GM12878 (cell line): ENCODE results near the gene EPX. TPM values are rescaled to one million over a fixed set of nuclear protein-coding genes. Genes with fewer than 3 reads are reported as not detected.

Experiments
- ATAC-seq: fragments of 200-7000 bp; cut with Tn5 transposase; 3 replicates; pipeline ENCODE4 v1.9.1; 2020; ENCODE audit warnings: mild to moderate bottlenecking, moderate library complexity
- BruUV-seq: library from RNA; stranded (reverse); fragments of 400-500 nt; replicated peaks from 2 replicates; lab custom pipeline; 2021; lab: Mats Ljungman, UMichigan
- CTCF ChIA-PET: fragments of 300-600 bp; sonication (Branson Sonifier 250); formaldehyde crosslinking; extraction: SDS; loops from one replicate; lab custom pipeline; 2021; ENCODE audit warnings: inconsistent platforms; lab: Yijun Ruan, JAX
- POLR2A ChIA-PET: fragments of 350-600 bp; formaldehyde crosslinking; extraction: SDS; loops from one replicate; lab custom pipeline; 2021; ENCODE audit warnings: inconsistent platforms; lab: Charles Lee
- RAD21 ChIA-PET: fragments of 300-600 bp; sonication (Branson Sonifier 250); formaldehyde crosslinking; loops from one replicate; lab custom pipeline; 2023; ENCODE audit warnings: antibody characterized with exemption; ENCODE audit not compliant: unreplicated experiment; lab: Charles Lee
- SMC1A ChIA-PET: fragments of 300-600 bp; sonication (Branson Sonifier 250); formaldehyde crosslinking; loops from one replicate; lab custom pipeline; 2023; ENCODE audit not compliant: unreplicated experiment, uncharacterized antibody; lab: Charles Lee
- DNase-seq: peaks from one replicate; pipeline ENCODE4 v3.0.0-alpha.2; 2011; ENCODE audit warnings: low read depth, low spot score
- FAIRE-seq: peaks from 3 replicates; lab custom pipeline; 2011; peaks lifted over from hg19 to GRCh38; lab: Jason Lieb, UNC
- H2AFZ ChIP-seq: 2 replicates; pipeline ENCODE4 v1.6.0; 2011; ENCODE audit warnings: low read depth, low read length, control low read depth; ENCODE audit not compliant: control insufficient read depth
- H3K27ac ChIP-seq: 2 replicates; pipeline ENCODE4 v1.5.1; 2011; ENCODE audit warnings: control low read depth; ENCODE audit not compliant: control insufficient read depth, insufficient read depth
- H3K27me3 ChIP-seq, 2 experiments: replicated peaks in 1 of 2; 2 replicates each; pipeline versions ENCODE4 v1.6.0 to v1.6.1; 2011; ENCODE audit warnings: low read length in 1 of 2; ENCODE audit not compliant: control insufficient read depth in 2 of 2, insufficient read depth in 2 of 2
- H3K36me3 ChIP-seq, 2 experiments: 2 replicates each; pipeline ENCODE4 v1.5.1; 2011; ENCODE audit warnings: low read length in 1 of 2; ENCODE audit not compliant: control insufficient read depth in 2 of 2, insufficient read depth in 2 of 2
- H3K4me1 ChIP-seq: 2 replicates; pipeline ENCODE4 v1.6.1; 2011; ENCODE audit warnings: mild to moderate bottlenecking, low read length, moderate library complexity, mixed read lengths; ENCODE audit not compliant: control insufficient read depth, insufficient read depth
- H3K4me2 ChIP-seq: 2 replicates; pipeline ENCODE4 v1.6.0; 2011; ENCODE audit warnings: control low read depth; ENCODE audit not compliant: control insufficient read depth, insufficient read depth
- H3K4me3 ChIP-seq: fragments of 200-600 bp; sonication (generic); 2 replicates; pipeline ENCODE4 v1.5.1; 2016
- H3K79me2 ChIP-seq: 2 replicates; pipeline ENCODE4 v1.6.0; 2011; ENCODE audit warnings: low read length; ENCODE audit not compliant: control insufficient read depth, insufficient read depth
- H3K9ac ChIP-seq: 2 replicates; pipeline ENCODE4 v1.8.0; 2011; ENCODE audit warnings: low read length, control low read depth, mixed read lengths; ENCODE audit not compliant: control insufficient read depth, insufficient read depth
- H3K9me3 ChIP-seq: replicated peaks from 3 replicates; pipeline ENCODE4 v1.5.1; 2011; ENCODE audit warnings: mild to moderate bottlenecking, low read length; ENCODE audit not compliant: control insufficient read depth, insufficient read depth
- H4K20me1 ChIP-seq: 2 replicates; pipeline ENCODE4 v1.6.0; 2011; ENCODE audit not compliant: control insufficient read depth, insufficient read depth
- HDGF ChIP-seq: fragments of 450-650 bp; IDR thresholded peaks from 2 replicates; pipeline ENCODE4 v1.6.1; 2016; ENCODE audit warnings: antibody characterized with exemption
- NFIC ChIP-seq: IDR thresholded peaks from 2 replicates; pipeline ENCODE4 v1.6.1; 2012; ENCODE audit warnings: low read depth, mild to moderate bottlenecking, inconsistent platforms, low read length, moderate library complexity
- WGBS: methylation state at CpG from one replicate; pipeline ENCODE4 v1.1.6; 2016; ENCODE audit warnings: low lambda C conversion rate; ENCODE audit not compliant: insufficient replicate concordance, insufficient coverage; ENCODE audit errors: missing lambda C conversion rate; 5-methylcytosine and 5-hydroxymethylcytosine counted together
- in situ Hi-C: fragments of 300-500 bp; cut with MboI; formaldehyde crosslinking; loops from 9 replicates; pipeline ENCODE4 v1.14.3; 2018; ENCODE audit warnings: mixed read lengths
- intact Hi-C: fragments of 100-400 bp; cut with micrococcal nuclease; formaldehyde crosslinking; loops from one replicate; pipeline ENCODE4 v1.14.2; 2022; ENCODE audit not compliant: unreplicated experiment
- polyA plus RNA-seq, 11 experiments: library from polyadenylated mRNA; depleted of rRNA in 4 of 11; unstranded in 6 of 11; stranded (reverse) in 5 of 11; fragments of >200 nt; fragmentation: Nextera tagmentation in 4 of 11; fragmentation: Illumina TruSeq in 1 of 11; extraction: Ambion mirVana in 4 of 11; extraction: Trizol in 1 of 11; gene quantifications; 1 replicate in 1 of 11; 2 replicates in 10 of 11; pipeline versions ENCODE4 v1.2.1 to v1.2.3, GENCODE V29; 2011 to 2016; ENCODE audit warnings: inconsistent platforms in 2 of 11, missing spikeins in 2 of 11, low read depth in 1 of 11
- total RNA-seq, 4 experiments: library from RNA; depleted of rRNA in 3 of 4; stranded (reverse); fragments of >200 nt in 3 of 4; fragmentation: Illumina TruSeq in 1 of 4; extraction: Trizol in 1 of 4; gene quantifications; 2 replicates each; pipeline versions ENCODE4 v1.2.1 to v1.2.3, GENCODE V29; 2013 to 2021
- TF ChIP-seq, protein P1 (sequence below): fragments of 450-650 bp; IDR thresholded peaks from 2 replicates; pipeline ENCODE4 v1.6.1; 2016; ENCODE audit warnings: mild to moderate bottlenecking
- TF ChIP-seq, protein P2 (sequence below): IDR thresholded peaks from 2 replicates; pipeline ENCODE4 v1.6.1; 2011; ENCODE audit warnings: borderline replicate concordance, low read depth, mild to moderate bottlenecking, moderate library complexity, low read length; ENCODE audit not compliant: insufficient read depth, poor library complexity, severe bottlenecking

Gene EPX
- total and polyA plus RNA-seq, 10 of the 15 experiments (the other 5 are each of a cell fraction or from before 2014, with no cell fraction given) = 0.03 TPM; not detected in 9

DNA sequence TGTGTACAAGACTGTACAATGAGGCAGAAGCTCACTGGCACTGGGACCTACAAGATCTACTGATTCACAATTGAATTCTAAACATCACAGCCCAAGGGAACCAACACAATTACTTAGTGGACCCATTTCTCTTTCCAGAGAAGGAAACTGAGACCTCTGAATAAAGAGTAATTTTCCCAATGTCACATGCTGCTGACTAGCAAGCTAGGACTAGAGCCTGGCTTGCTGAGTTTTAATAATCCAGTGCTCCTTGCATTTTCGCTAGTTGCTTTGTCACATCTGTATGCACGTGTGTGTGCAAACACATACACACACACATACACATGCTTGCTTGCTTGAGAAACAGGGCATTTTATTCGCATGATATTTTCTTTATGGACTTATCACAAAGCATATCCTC lies 42.0 kb downstream of the EPX start:
- Histone ChIP-seq H3K4me3 (no peak overlapping the region), H3K9me3 (no peaks in the 10 kb centered on the region), H3K9ac (no peak overlapping the region), H3K79me2 (no peaks in the 10 kb centered on the region), H3K4me2 (no peak overlapping the region), H2AFZ (no peak overlapping the region), H3K27ac (no peak overlapping the region), H3K36me3 (no peaks in the 10 kb centered on the region), H3K4me1 (peaks cover 21% of the 10 kb centered on the region), H3K27me3 (no peaks in the 10 kb centered on the region; a peak in 1 of 4 replicates), H4K20me1 (no peaks in the 10 kb centered on the region)
- BruUV-seq = no TSS peak
- ATAC-seq (no peak), DNase-seq (no peak), FAIRE-seq (no peak)
- in situ Hi-C loops (no loop called here), intact Hi-C loops (no loop called here)
- ChIA-PET POLR2A (interaction anchor here (0.6 kb wide), 1 partner anchor 15 kb away, joined by 5 read pairs; no protein-coding TSS in a partner anchor), CTCF (interaction anchor here (1.2 to 5.3 kb wide), 3 partner anchors 10 to 16 kb away, joined by 3 to 29 read pairs (median 5); no protein-coding TSS in a partner anchor), RAD21 (interaction anchor here (0.6 to 1.8 kb wide), 2 partner anchors 14 to 1407 kb away, joined by 4 read pairs; no protein-coding TSS in a partner anchor), SMC1A (no interaction called here)
- no peak for TF ChIP-seq NFIC
- TF ChIP-seq, protein P1, sequence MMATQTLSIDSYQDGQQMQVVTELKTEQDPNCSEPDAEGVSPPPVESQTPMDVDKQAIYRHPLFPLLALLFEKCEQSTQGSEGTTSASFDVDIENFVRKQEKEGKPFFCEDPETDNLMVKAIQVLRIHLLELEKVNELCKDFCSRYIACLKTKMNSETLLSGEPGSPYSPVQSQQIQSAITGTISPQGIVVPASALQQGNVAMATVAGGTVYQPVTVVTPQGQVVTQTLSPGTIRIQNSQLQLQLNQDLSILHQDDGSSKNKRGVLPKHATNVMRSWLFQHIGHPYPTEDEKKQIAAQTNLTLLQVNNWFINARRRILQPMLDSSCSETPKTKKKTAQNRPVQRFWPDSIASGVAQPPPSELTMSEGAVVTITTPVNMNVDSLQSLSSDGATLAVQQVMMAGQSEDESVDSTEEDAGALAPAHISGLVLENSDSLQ = no peak
- TF ChIP-seq HDGF = no peak
- TF ChIP-seq, protein P2, sequence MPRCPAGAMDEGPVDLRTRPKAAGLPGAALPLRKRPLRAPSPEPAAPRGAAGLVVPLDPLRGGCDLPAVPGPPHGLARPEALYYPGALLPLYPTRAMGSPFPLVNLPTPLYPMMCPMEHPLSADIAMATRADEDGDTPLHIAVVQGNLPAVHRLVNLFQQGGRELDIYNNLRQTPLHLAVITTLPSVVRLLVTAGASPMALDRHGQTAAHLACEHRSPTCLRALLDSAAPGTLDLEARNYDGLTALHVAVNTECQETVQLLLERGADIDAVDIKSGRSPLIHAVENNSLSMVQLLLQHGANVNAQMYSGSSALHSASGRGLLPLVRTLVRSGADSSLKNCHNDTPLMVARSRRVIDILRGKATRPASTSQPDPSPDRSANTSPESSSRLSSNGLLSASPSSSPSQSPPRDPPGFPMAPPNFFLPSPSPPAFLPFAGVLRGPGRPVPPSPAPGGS = peak; percentile 52
- WGBS = 77% methylated on average over 3 of the region's 3 CpGs
